H1 (cell line): Measurements from ENCODE around the gene RSU1. TPM values are rescaled to one million over a fixed set of nuclear protein-coding genes. Genes with fewer than 3 reads are reported as not detected.

Source experiments
- CBX5 ChIP-seq: fragments of 300-800, 300-1000 bp; sonication (generic); IDR thresholded peaks from 2 replicates; pipeline ENCODE4 v1.7.1; 2016; ENCODE audit warnings: antibody characterized with exemption, low read length, low read depth
- CHD7 ChIP-seq: fragments of 300-600 bp; sonication (generic); IDR thresholded peaks from 2 replicates; pipeline ENCODE4 v1.7.1; 2012; ENCODE audit warnings: low read length, moderate library complexity, mild to moderate bottlenecking, inconsistent platforms; ENCODE audit not compliant: insufficient replicate concordance
- EP300 ChIP-seq, 2 experiments: IDR thresholded peaks; 1 replicate in 1 of 2; 2 replicates in 1 of 2; pipeline ENCODE4 v1.6.1; 2011 to 2012; ENCODE audit warnings: low read depth in 2 of 2, low read length in 2 of 2, mild to moderate bottlenecking in 2 of 2, borderline replicate concordance in 1 of 2, inconsistent platforms in 1 of 2, moderate library complexity in 1 of 2
- RNF2 ChIP-seq: fragments of 200-900, 300-1000 bp; sonication (generic); IDR thresholded peaks from 2 replicates; pipeline ENCODE4 v1.7.1; 2016; ENCODE audit warnings: borderline replicate concordance, low read depth, mild to moderate bottlenecking, antibody characterized with exemption, low read length; ENCODE audit not compliant: poor library complexity, severe bottlenecking; ENCODE audit errors: missing control alignments
- TAF7 ChIP-seq: optimal IDR thresholded peaks from 2 replicates; pipeline ENCODE3; 2011; ENCODE audit warnings: low read depth, mild to moderate bottlenecking, inconsistent platforms, low read length, moderate library complexity, borderline replicate concordance
- TEAD4 ChIP-seq: IDR thresholded peaks from 2 replicates; pipeline ENCODE4 v1.6.1; 2012; ENCODE audit warnings: low read depth, low read length, inconsistent platforms, mixed read lengths
- polyA plus RNA-seq, 7 experiments: library from polyadenylated mRNA; depleted of rRNA in 3 of 7; stranded (reverse) in 5 of 7; unstranded in 2 of 7; fragments of >200 nt in 5 of 7; fragments of 200-250 nt in 2 of 7; gene quantifications; 1 replicate in 5 of 7; 2 replicates in 1 of 7; 4 replicates in 1 of 7; pipeline versions ENCODE4 v1.2.1 to v1.2.3, GENCODE V29; 2011 to 2013; ENCODE audit warnings: missing spikeins in 2 of 7, mixed read lengths in 2 of 7
- total RNA-seq: library from RNA; stranded (reverse); fragmentation: NEBNext Ultra II Directional; extraction: Animal tissue kit (Norgen Biotek cat#: 25700); gene quantifications from 2 replicates; pipeline ENCODE4 v1.2.1, GENCODE V29; 2021

Gene RSU1
- total and polyA plus RNA-seq, 2 of the 8 experiments (the other 6 are each of a cell fraction or from before 2014, with no cell fraction given) = 50.0 to 68.2 TPM

- TF ChIP-seq CHD7 (no peak), TAF7 (no peak), EP300 (IDR thresholded peaks at IDR 0.05; ENCODE audit: borderline replicate concordance in 1 of 2, low read depth in 2 of 2, low read length in 2 of 2) (no peak), RNF2 (no peak), CBX5 (no peak), TEAD4 (no peak)
- TF ChIP-seq, all 59 proteins: peak for 0
Measured at GRCh38 chr10:16602104-16602775, 215.0 kb downstream of the RSU1 start (continued).
